Mesendoderm (in vitro differentiated cells): Measurements from ENCODE around the gene ERC2.

ENCODE experiments used
- DNase-seq: peaks from one replicate; pipeline ENCODE4 v3.0.0; 2013
- H2AK5ac ChIP-seq: 2 replicates; pipeline ENCODE4 v1.6.1; 2013; ENCODE audit warnings: low read length, inconsistent platforms
- H2BK120ac ChIP-seq: 2 replicates; pipeline ENCODE4 v1.6.1; 2013; ENCODE audit warnings: low read depth, mild to moderate bottlenecking, low read length, moderate library complexity, mixed read lengths
- H2BK15ac ChIP-seq: replicated peaks from 2 replicates; pipeline ENCODE4 v1.6.1; 2013; ENCODE audit warnings: low read depth, mild to moderate bottlenecking, moderate library complexity
- H2BK5ac ChIP-seq: 2 replicates; pipeline ENCODE4 v1.6.1; 2013; ENCODE audit warnings: low read length, inconsistent platforms
- H3K18ac ChIP-seq: 2 replicates; pipeline ENCODE4 v1.6.1; 2013; ENCODE audit warnings: mild to moderate bottlenecking, low read length, mixed read lengths
- H3K23ac ChIP-seq: one replicate; pipeline ENCODE4 v1.6.1; 2013; ENCODE audit warnings: low read length
- H3K27ac ChIP-seq: 2 replicates; pipeline ENCODE4 v1.5.1; 2013; ENCODE audit warnings: low read depth, mild to moderate bottlenecking, inconsistent platforms, low read length, moderate library complexity
- H3K27me3 ChIP-seq: 2 replicates; pipeline ENCODE4 v1.6.1; 2013; ENCODE audit warnings: low read length, control low read depth, mild to moderate bottlenecking, inconsistent platforms; ENCODE audit not compliant: insufficient read depth, poor library complexity
- H3K36me3 ChIP-seq: 2 replicates; pipeline ENCODE4 v1.6.1; 2013; ENCODE audit warnings: low read length, inconsistent platforms; ENCODE audit not compliant: control insufficient read depth, insufficient read depth
- H3K4ac ChIP-seq: one replicate; pipeline ENCODE4 v1.6.1; 2013; ENCODE audit warnings: low read depth, mild to moderate bottlenecking, low read length, moderate library complexity
- H3K4me1 ChIP-seq: 2 replicates; pipeline ENCODE4 v1.6.1; 2013; ENCODE audit warnings: low read depth, low read length, inconsistent platforms; ENCODE audit not compliant: control insufficient read depth
- H3K4me2 ChIP-seq: 2 replicates; pipeline ENCODE4 v1.6.1; 2013; ENCODE audit warnings: low read length
- H3K4me3 ChIP-seq: 2 replicates; pipeline ENCODE4 v1.5.1; 2013; ENCODE audit warnings: mild to moderate bottlenecking, low read length
- H3K56ac ChIP-seq: one replicate; pipeline ENCODE4 v1.6.1; 2013; ENCODE audit warnings: low read length
- H3K79me1 ChIP-seq: 2 replicates; pipeline ENCODE4 v1.6.1; 2013; ENCODE audit warnings: low read length, inconsistent platforms
- H3K79me2 ChIP-seq: 2 replicates; pipeline ENCODE4 v1.6.1; 2013; ENCODE audit warnings: mild to moderate bottlenecking, low read length; ENCODE audit not compliant: control insufficient read depth, insufficient read depth
- H3K9ac ChIP-seq: 2 replicates; pipeline ENCODE4 v1.6.1; 2013; ENCODE audit warnings: low read length, inconsistent platforms
- H4K5ac ChIP-seq: one replicate; pipeline ENCODE4 v1.6.1; 2013; ENCODE audit warnings: low read length
- H4K8ac ChIP-seq: one replicate; pipeline ENCODE4 v1.6.1; 2013; ENCODE audit warnings: low read depth, mild to moderate bottlenecking, control low read depth, low read length, moderate library complexity
- WGBS: extraction: QIAGEN DNeasy Blood & Tissue Kit; methylation state at CpG from one replicate; pipeline ENCODE4 v1.1.7; 2013; ENCODE audit warnings: low lambda C conversion rate, missing lambda C conversion rate; ENCODE audit not compliant: insufficient coverage; ENCODE audit errors: extremely low coverage; 5-methylcytosine and 5-hydroxymethylcytosine counted together

ERC2 gene

GRCh38 chr3:55955891-55956477, 512.3 kb downstream of the ERC2 start:
- H3K4ac ChIP-seq = no peak overlapping the region
- no CpG with 5 or more reads among the region's 4 CpGs for WGBS
- no peak overlapping the region for H2AK5ac ChIP-seq

GRCh38 chr3:55951388-55951787, 516.9 kb downstream of the ERC2 start:
- no peak for DNase-seq
- no peak overlapping the region for H4K8ac ChIP-seq
- no peak overlapping the region for H3K9ac ChIP-seq
- no peak overlapping the region for H3K56ac ChIP-seq
- no peak overlapping the region for H2BK120ac ChIP-seq
- H3K4me3 ChIP-seq = no peak overlapping the region
- H3K18ac ChIP-seq = no peak overlapping the region
- H3K27me3 ChIP-seq = no peaks in the 10 kb centered on the region
- H2AK5ac ChIP-seq = no peak overlapping the region
- H3K23ac ChIP-seq = no peak overlapping the region
- H3K79me1 ChIP-seq = no peaks in the 10 kb centered on the region
- H3K4me2 ChIP-seq = no peak overlapping the region
- no peak overlapping the region for H3K4ac ChIP-seq
- no peak overlapping the region for H4K5ac ChIP-seq
- no peak overlapping the region for H2BK15ac ChIP-seq
- no peaks in the 10 kb centered on the region for H3K4me1 ChIP-seq
- no peak overlapping the region for H2BK5ac ChIP-seq
- H3K79me2 ChIP-seq = no peaks in the 10 kb centered on the region
- no CpG with 5 or more reads among the region's 4 CpGs for WGBS
- H3K36me3 ChIP-seq = no peaks in the 10 kb centered on the region
- H3K27ac ChIP-seq = no peak overlapping the region

More at GRCh38 chr3:55955891-55956477, 512.3 kb downstream of the ERC2 start:
- Histone ChIP-seq H3K18ac (no peak overlapping the region), H3K4me1 (no peaks in the 10 kb centered on the region), H3K9ac (no peak overlapping the region), H3K79me1 (no peaks in the 10 kb centered on the region), H2BK5ac (no peak overlapping the region), H3K79me2 (no peaks in the 10 kb centered on the region), H4K5ac (no peak overlapping the region), H2BK15ac (no peak overlapping the region), H3K27ac (no peak overlapping the region), H2BK120ac (no peak overlapping the region), H3K27me3 (no peaks in the 10 kb centered on the region), H3K4me2 (no peak overlapping the region), H3K23ac (no peak overlapping the region), H4K8ac (no peak overlapping the region), H3K36me3 (no peaks in the 10 kb centered on the region), H3K56ac (no peak overlapping the region), H3K4me3 (no peak overlapping the region)
- DNase-seq = no peak

GRCh38 chr3:55947406-55947805, 520.9 kb downstream of the ERC2 start:
- Histone ChIP-seq H3K27me3 (no peaks in the 10 kb centered on the region), H3K9ac (no peak overlapping the region), H3K23ac (no peak overlapping the region), H3K27ac (no peak overlapping the region), H4K8ac (no peak overlapping the region), H3K4me3 (no peak overlapping the region), H3K56ac (no peak overlapping the region), H3K36me3 (no peaks in the 10 kb centered on the region), H3K4me1 (no peaks in the 10 kb centered on the region), H4K5ac (no peak overlapping the region), H2BK5ac (no peak overlapping the region), H3K79me2 (no peaks in the 10 kb centered on the region), H3K18ac (no peak overlapping the region), H3K4me2 (no peak overlapping the region), H2BK120ac (no peak overlapping the region), H2AK5ac (no peak overlapping the region), H2BK15ac (no peak overlapping the region), H3K4ac (no peak overlapping the region), H3K79me1 (no peaks in the 10 kb centered on the region)
- no CpG with 5 or more reads among the region's 5 CpGs for WGBS
- DNase-seq = no peak

GRCh38 chr3:55946574-55947160, 521.6 kb downstream of the ERC2 start:
- H3K4me3 ChIP-seq = no peak overlapping the region

GRCh38 chr3:55942868-55943267, 525.4 kb downstream of the ERC2 start:
- Histone ChIP-seq H3K36me3 (no peaks in the 10 kb centered on the region), H2BK120ac (no peak overlapping the region), H3K9ac (no peak overlapping the region), H3K4me2 (no peak overlapping the region), H4K8ac (no peak overlapping the region), H3K4me1 (no peaks in the 10 kb centered on the region), H3K27me3 (no peaks in the 10 kb centered on the region), H2BK5ac (no peak overlapping the region), H3K4me3 (no peak overlapping the region), H2AK5ac (no peak overlapping the region), H3K27ac (no peak overlapping the region), H2BK15ac (no peak overlapping the region), H3K79me2 (no peaks in the 10 kb centered on the region), H3K79me1 (no peaks in the 10 kb centered on the region), H4K5ac (no peak overlapping the region), H3K56ac (no peak overlapping the region), H3K4ac (no peak overlapping the region), H3K18ac (no peak overlapping the region), H3K23ac (no peak overlapping the region)
- no CpG with 5 or more reads among the region's 2 CpGs for WGBS
- DNase-seq = no peak

More at GRCh38 chr3:55946574-55947160, 521.6 kb downstream of the ERC2 start:
- H3K27ac ChIP-seq = no peak overlapping the region
- H3K9ac ChIP-seq = no peak overlapping the region
- no peak overlapping the region for H3K56ac ChIP-seq
- no peaks in the 10 kb centered on the region for H3K79me1 ChIP-seq
- no peak overlapping the region for H2BK120ac ChIP-seq
- no peak overlapping the region for H2BK5ac ChIP-seq
- no peak overlapping the region for H3K4ac ChIP-seq
- H3K79me2 ChIP-seq = no peaks in the 10 kb centered on the region
- H4K5ac ChIP-seq = no peak overlapping the region
- H2AK5ac ChIP-seq = no peak overlapping the region
- DNase-seq = no peak
- no peak overlapping the region for H3K4me2 ChIP-seq
- WGBS = no CpG with 5 or more reads among the region's 4 CpGs
- no peak overlapping the region for H2BK15ac ChIP-seq
- H3K23ac ChIP-seq = no peak overlapping the region
- H3K27me3 ChIP-seq = no peaks in the 10 kb centered on the region
- H3K36me3 ChIP-seq = no peaks in the 10 kb centered on the region
- H4K8ac ChIP-seq = no peak overlapping the region
- H3K4me1 ChIP-seq = no peaks in the 10 kb centered on the region
- H3K18ac ChIP-seq = no peak overlapping the region

- DNase-seq = no peak
- H2BK15ac ChIP-seq = no peak overlapping the region
- H3K4ac ChIP-seq = no peak overlapping the region
- no peak overlapping the region for H4K5ac ChIP-seq
- no peak overlapping the region for H4K8ac ChIP-seq
- no CpG with 5 or more reads among the region's 1 CpG for WGBS
- no peak overlapping the region for H3K18ac ChIP-seq
- no peak overlapping the region for H3K23ac ChIP-seq
- H3K79me2 ChIP-seq = no peaks in the 10 kb centered on the region
- no peak overlapping the region for H3K27ac ChIP-seq
- no peak overlapping the region for H3K56ac ChIP-seq
- no peaks in the 10 kb centered on the region for H3K4me1 ChIP-seq
- no peak overlapping the region for H3K4me3 ChIP-seq
- no peak overlapping the region for H2BK120ac ChIP-seq
- H3K79me1 ChIP-seq = no peaks in the 10 kb centered on the region
- H3K27me3 ChIP-seq = no peaks in the 10 kb centered on the region
- H3K36me3 ChIP-seq = no peaks in the 10 kb centered on the region
- H3K9ac ChIP-seq = no peak overlapping the region
- H2BK5ac ChIP-seq = no peak overlapping the region
- no peak overlapping the region for H3K4me2 ChIP-seq
- H2AK5ac ChIP-seq = no peak overlapping the region
Measured at GRCh38 chr3:55939287-55939686, 529.0 kb downstream of the ERC2 start.
